Cardiac fibroblast (primary cell): Measurements from ENCODE around the gene PTHLH.

Experiments used
- DNase-seq, 2 donors: peaks; one replicate each; pipeline versions ENCODE4 v3.0.0 to v3.0.0-alpha.2; 2010; ENCODE audit warnings: low read depth in 2 of 2
- H3K4me3 ChIP-seq, 2 donors: replicated peaks in 1 of 2; 1 replicate in 1 of 2; 2 replicates in 1 of 2; pipeline ENCODE4 v1.5.1; 2011; ENCODE audit warnings: low read depth in 2 of 2, low read length in 2 of 2, mild to moderate bottlenecking in 2 of 2, moderate library complexity in 1 of 2
- TF ChIP-seq, protein P1 (sequence below): IDR thresholded peaks from one replicate; pipeline ENCODE4 v1.5.1; 2011; ENCODE audit warnings: low read depth, mild to moderate bottlenecking, low read length, inconsistent platforms

PTHLH gene

GRCh38 chr12:27952510-27952909 lies 20.0 kb downstream of the PTHLH start:
- no peak overlapping the region for H3K4me3 ChIP-seq
- TF ChIP-seq, protein P1, sequence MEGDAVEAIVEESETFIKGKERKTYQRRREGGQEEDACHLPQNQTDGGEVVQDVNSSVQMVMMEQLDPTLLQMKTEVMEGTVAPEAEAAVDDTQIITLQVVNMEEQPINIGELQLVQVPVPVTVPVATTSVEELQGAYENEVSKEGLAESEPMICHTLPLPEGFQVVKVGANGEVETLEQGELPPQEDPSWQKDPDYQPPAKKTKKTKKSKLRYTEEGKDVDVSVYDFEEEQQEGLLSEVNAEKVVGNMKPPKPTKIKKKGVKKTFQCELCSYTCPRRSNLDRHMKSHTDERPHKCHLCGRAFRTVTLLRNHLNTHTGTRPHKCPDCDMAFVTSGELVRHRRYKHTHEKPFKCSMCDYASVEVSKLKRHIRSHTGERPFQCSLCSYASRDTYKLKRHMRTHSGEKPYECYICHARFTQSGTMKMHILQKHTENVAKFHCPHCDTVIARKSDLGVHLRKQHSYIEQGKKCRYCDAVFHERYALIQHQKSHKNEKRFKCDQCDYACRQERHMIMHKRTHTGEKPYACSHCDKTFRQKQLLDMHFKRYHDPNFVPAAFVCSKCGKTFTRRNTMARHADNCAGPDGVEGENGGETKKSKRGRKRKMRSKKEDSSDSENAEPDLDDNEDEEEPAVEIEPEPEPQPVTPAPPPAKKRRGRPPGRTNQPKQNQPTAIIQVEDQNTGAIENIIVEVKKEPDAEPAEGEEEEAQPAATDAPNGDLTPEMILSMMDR, result no peak
- DNase-seq, result no peak

- H3K4me3 ChIP-seq, result no peak overlapping the region
- no peak for DNase-seq
- TF ChIP-seq, protein P1, result no peak
Measured at GRCh38 chr12:27951898-27952297, 20.6 kb downstream of the PTHLH start.

GRCh38 chr12:27946421-27946820 lies 26.1 kb downstream of the PTHLH start:
- no peak for DNase-seq
- TF ChIP-seq, protein P1, result no peak
- H3K4me3 ChIP-seq, result no peak overlapping the region

DNA sequence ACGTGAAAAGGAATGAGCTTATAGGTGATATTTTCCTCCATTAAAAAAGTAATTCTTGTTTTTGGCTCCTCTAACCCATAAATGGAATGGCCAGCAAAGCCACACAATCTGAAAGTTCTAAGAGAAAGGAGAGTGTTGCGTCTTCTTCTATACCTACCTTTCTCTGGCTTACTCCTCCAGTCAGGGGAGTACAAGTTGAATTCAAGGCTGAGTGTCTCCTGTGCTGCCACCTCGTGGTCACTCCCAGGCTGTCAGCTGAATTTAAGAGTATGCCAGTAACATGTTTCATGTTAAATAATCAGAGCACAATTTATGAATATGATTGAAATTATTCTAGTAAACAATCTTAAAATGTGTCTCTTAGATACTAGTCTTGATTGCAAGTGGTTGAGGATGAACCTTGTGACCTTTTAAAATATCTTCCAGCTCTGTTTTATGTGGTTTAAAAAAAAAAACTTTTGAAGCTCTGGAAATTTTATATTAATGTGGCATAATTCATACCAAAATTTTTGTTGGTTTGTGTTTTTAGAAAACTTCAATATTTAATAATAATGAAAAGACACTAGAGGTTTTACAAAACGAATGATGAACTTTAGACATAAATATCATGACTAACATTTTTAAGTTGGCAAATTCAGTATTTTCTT lies 31.7 kb downstream of the PTHLH start:
- H3K4me3 ChIP-seq, result no peak overlapping the region
- DNase-seq, result peak; percentile 87 to 90
- TF ChIP-seq, protein P1, result peak; percentile 86

DNA sequence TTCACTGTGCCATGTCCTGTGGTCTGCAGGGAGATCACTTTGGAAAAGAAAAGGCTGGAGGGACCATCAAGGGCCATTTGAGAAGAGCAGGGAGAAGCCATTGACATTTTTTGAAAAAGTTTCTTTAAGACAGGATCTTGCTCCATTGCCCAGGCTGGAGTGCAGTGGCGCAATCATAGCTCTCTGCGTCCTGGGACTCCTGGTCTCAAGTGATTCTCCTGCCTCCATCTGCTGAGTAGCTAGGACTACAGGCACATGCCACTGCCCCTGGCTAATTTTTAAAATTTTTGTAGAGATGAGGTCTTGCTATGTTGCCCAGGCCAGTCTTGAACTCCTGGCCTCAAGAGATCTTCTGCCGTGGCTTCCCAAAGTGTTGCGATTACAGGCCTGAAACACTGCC lies 32.3 kb downstream of the PTHLH start:
- no peak overlapping the region for H3K4me3 ChIP-seq
- no peak for DNase-seq
- TF ChIP-seq, protein P1, result no peak

DNA sequence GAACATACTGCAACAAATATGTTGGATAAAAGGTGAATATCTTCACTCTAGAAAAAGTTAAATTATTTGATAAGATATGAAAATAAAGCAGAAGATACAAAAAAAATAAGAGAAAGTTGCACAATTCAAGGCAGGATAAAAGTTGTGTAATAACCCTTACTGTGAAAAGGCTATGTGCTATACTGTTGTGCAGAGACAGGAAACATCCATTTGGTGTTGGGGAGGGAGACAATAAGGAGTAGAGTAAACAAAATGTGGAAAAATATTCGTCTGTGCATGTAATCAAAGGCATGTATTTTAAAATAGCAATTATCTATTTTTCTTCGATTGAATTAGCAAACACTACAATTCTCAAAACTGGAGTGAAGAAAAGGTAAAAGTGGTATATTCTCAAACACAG lies 34.8 kb downstream of the PTHLH start:
- DNase-seq, result peak; percentile 41 to 43
- no peak overlapping the region for H3K4me3 ChIP-seq
- TF ChIP-seq, protein P1, result no peak

DNA sequence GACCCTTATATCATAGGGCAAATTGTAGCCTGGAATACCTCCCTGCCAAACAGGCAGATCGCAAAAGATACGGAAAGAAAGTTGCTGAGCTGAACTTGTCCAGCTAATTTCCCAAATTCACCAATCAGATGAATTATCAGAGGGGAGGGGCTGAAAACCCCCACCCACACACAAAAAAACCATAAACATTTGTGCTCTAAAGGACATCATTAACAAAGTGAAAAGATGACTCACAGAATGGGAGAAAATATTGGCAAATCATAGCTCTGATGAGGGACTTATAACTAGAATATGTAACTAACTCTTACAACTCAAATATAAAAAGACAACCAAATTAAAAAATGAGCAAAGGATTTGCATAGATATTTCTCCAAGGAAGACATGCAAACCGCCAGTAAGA lies 36.3 kb downstream of the PTHLH start:
- no peak overlapping the region for H3K4me3 ChIP-seq
- peak; percentile 7 to 25 for DNase-seq
- TF ChIP-seq, protein P1, result no peak
